HG02970 (cell line): Measurements from ENCODE around the gene TCF7L2.

Experiments used
- ATAC-seq: cut with Tn5 transposase; IDR thresholded peaks from one replicate; pipeline ENCODE4 v1.9.1; 2021; ENCODE audit warnings: mild to moderate bottlenecking, moderate library complexity, moderate number of reproducible peaks; ENCODE audit not compliant: unreplicated experiment, low FRiP score

Gene TCF7L2

DNA sequence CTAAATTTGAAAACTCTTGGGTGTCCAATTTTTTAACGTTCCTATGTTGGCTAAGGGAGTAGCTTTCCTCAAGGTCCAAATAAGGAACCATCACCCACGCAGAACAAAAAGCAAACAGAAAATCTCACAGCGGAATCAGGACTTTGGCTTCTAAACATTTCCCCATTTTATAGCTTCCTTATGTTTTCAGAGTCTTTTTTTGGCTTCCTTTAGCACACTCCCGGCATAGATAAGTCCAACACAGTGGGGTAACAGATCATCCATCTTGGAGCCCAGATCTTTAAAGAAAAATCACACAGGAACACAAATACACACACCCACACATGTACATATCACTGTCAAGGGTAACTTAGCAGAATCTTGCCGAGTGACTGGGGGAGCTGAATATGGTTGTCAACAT is 4.2 kb upstream of the TCF7L2 start:
- ATAC-seq, result no peak

GRCh38 chr10:112946649-112947048 is 3.4 kb upstream of the TCF7L2 start:
- ATAC-seq, result no peak

DNA sequence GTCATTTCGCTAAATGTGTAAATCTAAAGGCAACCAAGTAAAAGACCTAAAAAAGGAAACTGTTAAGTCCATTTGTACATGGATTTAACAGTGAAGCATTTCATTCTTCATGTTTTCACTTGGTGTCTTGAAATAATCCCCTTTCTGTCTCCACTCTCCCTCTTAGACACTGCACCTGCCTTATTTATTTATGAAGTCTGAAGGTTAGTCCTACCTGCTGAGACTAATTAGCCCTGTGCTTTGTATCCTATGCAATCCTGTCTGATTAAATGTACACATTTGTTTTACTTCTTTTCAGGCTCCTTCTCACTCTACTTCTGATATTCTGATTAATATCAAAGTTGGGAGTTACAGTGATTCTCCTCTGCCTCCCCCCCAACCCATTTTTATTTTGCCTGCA is 1.9 kb upstream of the TCF7L2 start:
- no peak for ATAC-seq

- no peak for ATAC-seq
These were observed 764 bp upstream of the TCF7L2 start for GRCh38 chr10:112949143-112949823.

DNA sequence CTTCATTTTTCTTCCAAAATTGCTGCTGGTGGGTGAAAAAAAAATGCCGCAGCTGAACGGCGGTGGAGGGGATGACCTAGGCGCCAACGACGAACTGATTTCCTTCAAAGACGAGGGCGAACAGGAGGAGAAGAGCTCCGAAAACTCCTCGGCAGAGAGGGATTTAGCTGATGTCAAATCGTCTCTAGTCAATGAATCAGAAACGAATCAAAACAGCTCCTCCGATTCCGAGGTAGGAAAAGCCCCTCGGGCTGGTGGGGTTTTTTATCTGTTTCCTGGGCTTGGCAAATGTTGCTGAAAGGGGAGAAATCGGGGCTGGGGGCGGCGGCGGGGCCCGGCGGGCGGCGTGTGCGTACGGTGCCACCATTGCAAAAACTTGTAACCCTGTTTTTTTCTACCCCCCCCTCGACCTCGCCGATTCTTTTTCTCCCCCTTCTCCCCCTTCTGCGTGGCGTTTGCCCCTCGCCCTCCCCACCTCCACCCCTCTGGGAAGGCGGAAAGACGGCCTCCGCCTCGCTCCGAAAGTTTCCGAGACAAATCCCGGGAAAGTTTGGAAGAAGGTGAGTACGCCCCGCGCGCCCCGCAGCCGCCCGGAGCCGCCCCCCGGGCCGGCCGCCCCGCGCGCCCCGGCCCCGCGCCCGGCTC is 789 bp downstream of the TCF7L2 start:
- ATAC-seq, result no peak

DNA sequence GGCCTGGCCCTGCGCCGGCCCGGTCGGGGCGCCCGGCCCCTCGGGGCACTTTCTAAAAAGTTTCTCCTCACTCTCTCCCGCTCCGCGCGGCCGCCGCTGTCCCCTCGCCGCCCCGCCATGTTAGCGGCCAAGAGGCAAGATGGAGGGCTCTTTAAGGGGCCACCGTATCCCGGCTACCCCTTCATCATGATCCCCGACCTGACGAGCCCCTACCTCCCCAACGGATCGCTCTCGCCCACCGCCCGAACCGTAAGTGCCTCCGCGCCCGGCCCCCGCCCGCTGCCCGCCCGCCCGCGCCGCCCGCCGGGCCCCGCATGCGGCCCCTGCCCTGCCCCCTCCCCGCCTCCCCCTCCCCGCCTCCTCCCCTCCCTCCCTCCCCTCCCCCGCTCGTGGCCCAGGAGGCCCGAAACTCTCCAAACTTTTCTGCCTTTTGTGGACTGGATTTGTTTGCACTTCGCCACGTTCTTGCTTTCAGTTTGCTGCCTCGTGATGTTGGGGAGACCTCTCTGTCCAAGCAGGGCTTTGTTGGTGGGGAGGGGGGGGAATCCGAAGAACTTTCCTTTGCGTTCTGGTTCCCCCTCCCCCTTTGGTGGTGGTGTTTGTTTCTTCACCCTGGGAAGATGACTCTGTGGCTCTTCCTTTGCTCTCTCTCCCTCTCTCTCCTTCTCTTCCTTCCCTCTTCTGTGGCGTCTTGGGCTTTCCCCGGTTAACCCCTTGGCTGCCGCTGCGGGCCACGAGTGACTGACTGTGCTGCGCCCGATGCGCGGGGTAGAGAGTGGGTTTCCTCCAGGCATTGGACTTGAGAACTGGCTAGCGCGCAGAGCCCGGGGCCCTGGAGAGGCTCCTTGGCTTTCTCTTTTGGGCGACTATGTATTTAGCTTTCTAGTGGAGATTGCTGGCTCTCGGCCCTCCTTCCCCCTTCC is 1.6 kb downstream of the TCF7L2 start:
- no peak for ATAC-seq

DNA sequence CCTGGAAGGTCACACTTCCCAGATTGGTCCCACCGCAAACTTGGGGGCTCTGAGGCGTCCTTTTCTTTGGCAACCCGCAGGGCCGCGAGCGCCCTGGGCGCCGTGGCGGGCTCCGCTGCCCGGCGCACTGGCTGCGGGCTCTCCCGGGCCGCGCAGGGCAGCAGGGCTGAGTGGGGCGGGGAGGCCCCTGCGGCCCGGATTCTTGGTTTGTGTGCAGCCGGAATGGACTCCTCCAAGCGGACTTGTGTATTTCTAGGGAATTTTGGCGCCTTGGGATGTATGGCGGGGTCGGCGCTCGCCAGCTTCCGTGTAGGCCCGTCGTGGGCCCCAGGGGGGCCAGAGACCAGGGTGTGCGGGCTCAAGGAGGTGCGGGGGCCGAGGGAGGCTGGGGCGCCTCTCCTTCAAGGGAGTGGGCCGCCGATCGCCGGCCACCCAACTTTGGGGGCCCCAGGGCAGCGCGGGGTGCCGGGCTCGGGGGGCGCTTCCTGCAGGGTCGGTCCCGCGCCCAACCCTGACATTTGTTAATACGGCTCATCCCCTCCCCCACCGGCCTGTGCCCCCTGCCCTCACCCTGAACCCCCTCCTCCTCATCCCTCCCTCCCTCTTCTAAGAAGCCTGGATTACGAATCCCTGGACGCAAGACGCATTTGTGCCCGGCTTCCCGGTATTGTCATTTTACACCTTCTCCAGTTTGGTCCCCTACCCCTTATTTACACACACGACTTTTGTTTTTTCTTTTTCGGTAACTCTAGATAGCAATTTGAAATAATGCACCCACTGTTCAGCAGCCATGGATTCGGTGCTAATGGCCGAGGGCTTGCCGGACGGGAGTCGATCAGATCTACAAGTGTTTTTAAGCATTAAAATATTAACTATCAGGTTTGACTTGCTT is 2.5 kb downstream of the TCF7L2 start:
- ATAC-seq, result no peak

GRCh38 chr10:112953174-112954159 is 3.4 kb downstream of the TCF7L2 start:
- no peak for ATAC-seq

DNA sequence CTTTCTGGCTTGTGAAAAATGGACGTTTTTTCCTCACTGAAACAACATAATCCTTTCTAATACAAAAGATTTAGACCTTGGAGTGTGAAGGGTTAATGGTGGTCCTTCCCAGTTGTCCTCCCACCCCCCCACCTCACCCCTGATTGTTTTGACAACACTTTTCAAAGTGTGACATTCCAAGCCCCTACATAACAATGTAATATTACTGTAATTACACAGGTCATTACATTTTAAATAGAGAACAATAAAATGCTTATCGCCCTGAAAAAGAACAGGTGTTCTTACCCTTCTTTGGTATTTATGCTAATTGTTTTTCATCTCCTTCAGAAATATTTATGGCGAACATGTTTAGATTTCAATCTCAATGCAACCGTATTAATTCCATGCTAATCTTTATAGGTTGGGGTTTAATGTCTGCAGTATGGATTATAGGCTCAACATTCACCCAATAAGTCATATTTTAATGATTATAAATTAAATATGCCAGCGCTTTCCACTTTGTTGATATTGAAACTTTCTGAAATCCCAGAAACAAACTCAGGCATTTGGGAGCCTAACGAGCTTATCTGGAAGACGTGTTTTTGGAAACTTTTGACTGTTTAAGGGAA is 5.0 kb downstream of the TCF7L2 start:
- ATAC-seq, result no peak

DNA sequence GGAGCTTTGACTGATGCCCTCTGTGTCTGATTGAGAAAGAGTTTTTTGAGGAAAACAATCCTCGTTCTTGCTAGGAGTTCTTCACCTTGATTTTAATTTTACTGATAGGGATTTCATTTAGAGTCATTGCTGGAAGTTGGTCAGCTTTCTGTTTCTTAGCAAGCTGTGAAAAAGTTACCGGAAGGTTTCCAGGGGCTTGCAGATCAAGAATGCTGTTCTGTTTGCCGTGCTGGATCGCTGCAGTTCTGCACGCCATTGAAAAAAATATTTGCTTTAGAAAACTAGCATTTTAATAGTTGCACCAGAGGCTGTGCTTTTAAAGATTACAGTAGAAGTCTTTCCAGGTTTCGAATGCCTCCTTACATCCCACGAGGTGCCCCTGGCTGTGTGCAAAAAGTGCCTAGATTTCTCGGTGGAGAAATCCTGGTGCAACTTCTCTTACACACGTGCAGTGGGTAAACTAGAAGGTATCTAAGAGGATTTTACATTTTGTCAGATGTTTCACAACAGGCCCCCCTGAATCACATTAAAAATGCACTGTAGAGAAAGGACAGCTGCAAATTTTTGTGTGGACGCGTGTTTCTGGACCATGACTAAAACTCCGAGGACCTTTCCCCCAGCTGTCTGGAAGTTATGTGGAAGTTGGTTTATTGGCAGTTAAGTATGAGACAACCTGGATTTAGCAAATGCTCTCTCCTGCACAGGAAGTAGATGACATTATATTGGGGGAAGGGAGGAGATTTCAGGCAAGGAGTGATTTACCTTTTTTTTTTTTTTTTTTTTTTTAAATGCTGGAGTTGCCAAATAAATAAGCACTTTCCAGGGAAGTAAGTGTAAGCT is 5.8 kb downstream of the TCF7L2 start:
- ATAC-seq, result no peak

GRCh38 chr10:112956631-112957350 is 6.7 kb downstream of the TCF7L2 start:
- no peak for ATAC-seq

GRCh38 chr10:112957640-112958092 is 7.6 kb downstream of the TCF7L2 start:
- ATAC-seq, result no peak

GRCh38 chr10:112958275-112958995 is 8.4 kb downstream of the TCF7L2 start:
- no peak for ATAC-seq

DNA sequence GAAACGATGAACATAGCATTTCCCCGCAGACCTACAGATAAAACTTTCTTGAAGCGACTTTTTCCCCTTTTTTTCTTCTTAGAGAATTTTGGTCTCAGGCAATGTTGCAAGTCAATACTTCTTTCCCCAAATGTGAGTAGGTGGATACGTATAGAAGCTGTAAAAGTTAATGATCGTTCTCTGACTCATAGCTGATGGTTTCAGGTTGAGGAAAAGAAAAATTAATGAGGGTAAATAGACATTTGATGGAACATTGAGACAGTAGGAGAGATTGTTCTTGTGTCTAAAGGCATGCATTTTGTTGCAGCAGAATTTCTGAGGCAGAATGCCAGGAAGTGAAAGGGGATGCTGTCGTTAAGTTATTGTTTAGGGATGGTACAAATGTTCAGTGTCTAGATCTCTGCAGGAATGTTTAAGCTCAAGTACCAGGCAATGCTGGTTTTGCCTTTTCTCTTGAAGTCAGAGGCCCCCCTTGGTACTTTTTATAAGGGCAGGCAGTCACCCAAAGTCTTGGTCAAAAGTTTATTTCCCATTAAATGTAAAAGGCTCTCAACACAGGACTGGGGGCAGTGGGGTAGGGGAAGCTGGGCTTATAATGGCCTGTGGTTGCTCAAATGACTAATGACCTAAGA is 9.3 kb downstream of the TCF7L2 start:
- no peak for ATAC-seq

GRCh38 chr10:112960151-112960681 is 10.2 kb downstream of the TCF7L2 start:
- ATAC-seq, result no peak

- ATAC-seq, result no peak
These were observed 11.6 kb downstream of the TCF7L2 start for GRCh38 chr10:112961609-112962008.
